CD14-positive monocyte (primary cell): ENCODE data around the gene KARS1. TPM values are rescaled to one million over a fixed set of nuclear protein-coding genes. Genes with fewer than 3 reads are reported as not detected.

Experiments used
- DNase-seq, 3 donors: peaks; one replicate each; pipeline ENCODE4 v3.0.0-alpha.2; 2011 to 2022
- H2AFZ ChIP-seq: 2 replicates; pipeline ENCODE4 v1.6.0; 2012; ENCODE audit warnings: mild to moderate bottlenecking, low read depth, low read length, inconsistent platforms; ENCODE audit not compliant: insufficient read depth, poor library complexity, severe bottlenecking
- H3K27ac ChIP-seq, 2 donors: 1 replicate in 1 of 2; 2 replicates in 1 of 2; pipeline ENCODE4 v1.5.1; 2012 to 2013; ENCODE audit warnings: low read length in 2 of 2, control low read depth in 1 of 2, inconsistent platforms in 1 of 2, low read depth in 1 of 2, mild to moderate bottlenecking in 1 of 2
- H3K27me3 ChIP-seq, 2 donors: one replicate each; pipeline versions ENCODE4 v1.6.0 to v1.6.1; 2011 to 2013; ENCODE audit warnings: low read length in 2 of 2; ENCODE audit not compliant: control insufficient read depth in 2 of 2, insufficient read depth in 2 of 2
- H3K36me3 ChIP-seq, 2 donors: replicated peaks in 1 of 2; 1 replicate in 1 of 2; 2 replicates in 1 of 2; pipeline versions ENCODE4 v1.5.1 to v1.6.1; 2012 to 2013; ENCODE audit warnings: low read length in 2 of 2, control low read depth in 1 of 2, inconsistent platforms in 1 of 2, mild to moderate bottlenecking in 1 of 2; ENCODE audit not compliant: insufficient read depth in 2 of 2, control insufficient read depth in 1 of 2
- H3K4me1 ChIP-seq, 2 donors: 1 replicate in 1 of 2; 2 replicates in 1 of 2; pipeline versions ENCODE4 v1.5.1 to v1.6.1; 2012 to 2013; ENCODE audit warnings: low read length in 2 of 2, control low read depth in 1 of 2, inconsistent platforms in 1 of 2, mild to moderate bottlenecking in 1 of 2, moderate library complexity in 1 of 2; ENCODE audit not compliant: insufficient read depth in 2 of 2, control insufficient read depth in 1 of 2
- H3K4me2 ChIP-seq: replicated peaks from 2 replicates; pipeline ENCODE3; 2012; ENCODE audit warnings: low read length, moderate library complexity, mild to moderate bottlenecking; ENCODE audit not compliant: poor library complexity, severe bottlenecking; ENCODE audit errors: extremely low read depth
- H3K4me3 ChIP-seq, 3 experiments: fragments of 200-600 bp in 1 of 3; sonication (generic) in 1 of 3; replicated peaks in 1 of 3; 1 replicate in 2 of 3; 2 replicates in 1 of 3; pipeline ENCODE4 v1.5.1; 2011 to 2013; ENCODE audit warnings: low read length in 3 of 3, mild to moderate bottlenecking in 3 of 3, control low read depth in 2 of 3, low read depth in 2 of 3, inconsistent platforms in 1 of 3, moderate library complexity in 1 of 3
- H3K79me2 ChIP-seq: 2 replicates; pipeline ENCODE4 v1.6.0; 2012; ENCODE audit warnings: mild to moderate bottlenecking, control low read depth, inconsistent platforms, low read length, moderate library complexity; ENCODE audit not compliant: insufficient read depth
- H3K9ac ChIP-seq: 2 replicates; pipeline ENCODE4 v1.6.0; 2017; ENCODE audit warnings: low read length, mild to moderate bottlenecking; ENCODE audit not compliant: insufficient read depth, poor library complexity, severe bottlenecking
- H3K9me3 ChIP-seq, 2 donors: replicated peaks in 1 of 2; 1 replicate in 1 of 2; 2 replicates in 1 of 2; pipeline versions ENCODE4 v1.5.1 to v1.6.1; 2012 to 2013; ENCODE audit warnings: low read length in 2 of 2, control low read depth in 1 of 2; ENCODE audit not compliant: control insufficient read depth in 1 of 2, insufficient read depth in 1 of 2
- H4K20me1 ChIP-seq: 2 replicates; pipeline ENCODE4 v1.6.0; 2012; ENCODE audit warnings: mild to moderate bottlenecking, low read length, control low read depth, moderate library complexity; ENCODE audit not compliant: insufficient read depth
- H3K27ac Mint-ChIP-seq, 7 donors: one replicate each; pipeline ENCODE4 v1.8.0; 2020; ENCODE audit warnings: mild to moderate bottlenecking in 7 of 7, mixed read lengths in 7 of 7, moderate library complexity in 6 of 7, inconsistent platforms in 2 of 7
- H3K27me3 Mint-ChIP-seq, 3 donors: one replicate each; pipeline ENCODE4 v1.8.0; 2021 to 2022; ENCODE audit warnings: low read depth in 3 of 3, mild to moderate bottlenecking in 3 of 3, mixed read lengths in 3 of 3, moderate library complexity in 3 of 3, inconsistent platforms in 1 of 3
- H3K36me3 Mint-ChIP-seq, 2 donors: one replicate each; pipeline ENCODE4 v1.8.0; 2020; ENCODE audit warnings: mixed read lengths in 2 of 2, inconsistent platforms in 1 of 2, mild to moderate bottlenecking in 1 of 2
- H3K4me1 Mint-ChIP-seq: one replicate; pipeline ENCODE4 v1.8.0; 2020; ENCODE audit warnings: mild to moderate bottlenecking, mixed read lengths
- H3K4me3 Mint-ChIP-seq, 2 donors: one replicate each; pipeline ENCODE4 v1.8.0; 2020; ENCODE audit warnings: mild to moderate bottlenecking in 2 of 2, mixed read lengths in 2 of 2, moderate library complexity in 1 of 2
- H3K9me3 Mint-ChIP-seq, 7 donors: one replicate each; pipeline ENCODE4 v1.8.0; 2020 to 2022; ENCODE audit warnings: mixed read lengths in 7 of 7, mild to moderate bottlenecking in 6 of 7, moderate library complexity in 6 of 7, inconsistent platforms in 2 of 7
- CTCF ChIP-seq: fragments of 200-600 bp; IDR thresholded peaks from one replicate; pipeline ENCODE4 v1.8.0; 2022; ENCODE audit warnings: antibody characterized with exemption, mild to moderate bottlenecking
- WGBS: methylation state at CpG from one replicate; pipeline ENCODE4 v1.1.5; 2013; ENCODE audit warnings: missing lambda C conversion rate; ENCODE audit not compliant: insufficient coverage; 5-methylcytosine and 5-hydroxymethylcytosine counted together
- intact Hi-C, 2 donors: fragments of 100-400 bp; cut with micrococcal nuclease; formaldehyde crosslinking; loops; one replicate each; pipeline versions ENCODE4 v1.15.0 to v1.15.1; 2023
- polyA plus RNA-seq, 3 donors: library from polyadenylated mRNA; depleted of rRNA in 1 of 3; unstranded in 2 of 3; stranded (reverse) in 1 of 3; fragments of 300-500 nt in 2 of 3; fragments of >200 nt in 1 of 3; fragmentation: Illumina TruSeq in 2 of 3; gene quantifications; 1 replicate in 2 of 3; 2 replicates in 1 of 3; pipeline ENCODE4 v1.2.3, GENCODE V29; 2012 to 2021

The KARS1 gene
- polyA plus RNA-seq, 3 donors = 66.1 to 150 (median 116) TPM

GRCh38 chr16:75621170-75621477, 26.3 kb downstream of the KARS1 start:
- Histone ChIP-seq H3K4me3 (no peak overlapping the region), H3K9ac (no peak overlapping the region), H3K36me3 (peaks cover 28 to 54% of the 10 kb centered on the region in 2 donors), H3K27ac (no peak overlapping the region), H3K79me2 (peaks cover 12% of the 10 kb centered on the region), H4K20me1 (no peaks in the 10 kb centered on the region), H2AFZ (no peak overlapping the region), H3K27me3 (no peaks in the 10 kb centered on the region), H3K4me2 (no peak overlapping the region), H3K9me3 (no peaks in the 10 kb centered on the region), H3K4me1 (peaks cover 12 to 24% of the 10 kb centered on the region in 2 donors)
- H3K9me3 Mint-ChIP-seq = no peaks in the 10 kb centered on the region
- WGBS = no CpG with 5 or more reads among the region's 2 CpGs
- peaks cover 37 to 43% of the 10 kb centered on the region in 2 donors for H3K36me3 Mint-ChIP-seq
- H3K27me3 Mint-ChIP-seq = peaks cover 0 to 1% (median 0%) of the 10 kb centered on the region in 3 donors
- peaks cover 29% of the 10 kb centered on the region for H3K4me1 Mint-ChIP-seq
- intact Hi-C loops = loop anchor here (5.0 to 10.0 kb wide), 5 partner anchors 54 to 189 kb away; partner anchors contain the start of genes CFDP1 (in 2 of the 2), GABARAPL2 (in 2 of the 2) and TMEM170A (in 2 of the 2)
- peak overlapping the region in 1 of 7 donors; percentile 19 for H3K27ac Mint-ChIP-seq
- no peak overlapping the region for H3K4me3 Mint-ChIP-seq
- TF ChIP-seq CTCF = peak; percentile 25
- DNase-seq = no peak

GRCh38 chr16:75620326-75621169, 26.9 kb downstream of the KARS1 start:
- no peak overlapping the region for H3K4me2 ChIP-seq
- H2AFZ ChIP-seq = no peak overlapping the region
- H3K9ac ChIP-seq = no peak overlapping the region
- intact Hi-C loops = loop anchor here (5.0 to 10.0 kb wide), 5 partner anchors 53 to 188 kb away; partner anchors contain the start of genes CFDP1 (in 2 of the 2), GABARAPL2 (in 2 of the 2) and TMEM170A (in 2 of the 2)
- Mint-ChIP-seq H3K36me3 (peaks cover 37 to 43% of the 10 kb centered on the region in 2 donors), H3K27me3 (peaks cover 0 to 1% (median 0%) of the 10 kb centered on the region in 3 donors), H3K4me1 (peaks cover 29% of the 10 kb centered on the region), H3K4me3 (no peak overlapping the region), H3K27ac (peak overlapping the region in 4 of 7 donors; percentile 4 to 62 (median 20)), H3K9me3 (no peaks in the 10 kb centered on the region)
- 79% methylated on average over 18 of the region's 20 CpGs for WGBS
- H3K4me3 ChIP-seq = no peak overlapping the region
- peaks cover 12% of the 10 kb centered on the region for H3K79me2 ChIP-seq
- TF ChIP-seq CTCF = no peak
- no peaks in the 10 kb centered on the region for H4K20me1 ChIP-seq
- H3K4me1 ChIP-seq = peaks cover 12 to 24% of the 10 kb centered on the region in 2 donors
- no peak for DNase-seq
- no peaks in the 10 kb centered on the region for H3K27me3 ChIP-seq
- no peaks in the 10 kb centered on the region for H3K9me3 ChIP-seq
- peak overlapping the region in 1 of 2 donors; percentile 46 for H3K27ac ChIP-seq
- H3K36me3 ChIP-seq = peaks cover 27 to 54% of the 10 kb centered on the region in 2 donors
